ENCODE measurements around the gene PIWIL1.

PIWIL1 gene

DNA sequence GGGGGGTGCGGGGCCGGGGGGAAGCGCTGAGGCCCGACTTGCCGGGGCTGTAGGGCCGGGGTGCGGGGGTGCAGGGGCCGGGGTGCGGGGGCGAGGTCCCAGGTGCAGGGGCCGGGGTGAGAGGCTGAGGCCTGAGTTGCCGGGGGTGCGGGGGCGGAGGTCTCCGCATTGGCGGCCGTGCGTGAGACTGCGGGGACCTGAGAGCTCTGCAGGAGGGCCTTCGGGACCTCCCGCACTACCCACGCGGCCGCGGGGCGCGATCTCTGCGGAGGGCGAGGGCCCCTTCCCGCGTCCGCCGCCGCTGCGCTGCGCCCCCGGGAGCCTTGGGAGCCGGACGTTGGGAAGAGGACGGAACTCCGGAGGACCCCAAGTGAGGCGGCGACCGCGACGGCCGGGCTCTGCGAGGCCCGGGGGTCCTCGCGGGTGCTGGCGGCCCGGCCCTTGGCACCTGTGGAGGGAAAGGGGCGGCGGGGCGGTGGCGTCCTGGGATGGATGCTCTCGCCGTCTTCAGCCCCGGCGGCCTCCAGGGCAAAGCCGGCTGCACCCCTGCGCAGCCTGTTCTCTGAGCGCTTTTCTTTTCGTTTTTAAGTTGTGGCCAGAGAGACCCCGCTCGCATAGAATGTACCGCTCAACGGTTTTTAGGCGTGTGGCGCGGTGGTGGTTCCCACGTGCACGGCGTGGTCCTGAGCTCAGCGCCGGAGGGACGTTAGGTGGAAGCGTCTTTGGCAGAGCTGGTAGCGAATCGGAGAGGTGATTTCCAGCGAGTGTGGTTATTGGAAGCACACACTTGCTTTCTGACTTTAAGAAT, 1.3 kb downstream of the PIWIL1 start:
- FAIRE-seq = no peak

DNA sequence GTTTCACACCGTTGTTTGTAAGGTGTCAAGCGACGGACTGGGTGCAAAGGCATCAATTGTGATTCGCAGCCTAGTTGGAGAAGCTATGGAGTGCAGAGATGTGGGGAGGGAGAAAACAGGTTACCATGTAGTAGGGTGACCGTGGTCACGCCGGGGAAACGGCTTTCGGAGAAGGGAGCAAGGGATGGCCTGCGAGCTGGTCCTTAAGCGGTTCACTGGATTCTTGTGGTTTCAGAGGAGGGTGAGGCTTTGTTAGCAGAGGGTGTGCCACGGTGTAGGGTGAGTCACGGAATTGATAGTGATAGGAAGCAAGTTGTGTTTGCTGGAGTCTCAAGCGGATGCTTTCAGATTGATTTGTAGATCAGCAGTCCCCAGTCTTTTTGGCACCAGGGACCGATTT, 2.3 kb downstream of the PIWIL1 start:
- FAIRE-seq = no peak

DNA sequence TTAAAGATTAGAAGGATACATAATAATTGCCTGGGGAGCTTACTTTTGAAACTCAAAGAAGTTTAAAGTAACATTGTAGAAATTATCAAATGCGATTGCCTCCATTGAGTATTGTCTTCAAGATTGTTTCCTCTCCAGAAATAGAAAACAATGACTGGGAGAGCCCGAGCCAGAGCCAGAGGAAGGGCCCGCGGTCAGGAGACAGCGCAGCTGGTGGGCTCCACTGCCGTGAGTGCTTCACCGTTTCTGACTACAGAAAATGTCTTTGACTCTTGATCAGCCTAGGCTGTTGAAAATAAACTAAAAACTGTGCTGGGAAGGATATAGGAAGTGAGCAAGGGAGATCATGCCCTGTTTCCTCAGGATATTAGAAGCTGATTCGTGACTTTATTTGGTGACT, 4.8 kb downstream of the PIWIL1 start:
- FAIRE-seq = no peak

DNA sequence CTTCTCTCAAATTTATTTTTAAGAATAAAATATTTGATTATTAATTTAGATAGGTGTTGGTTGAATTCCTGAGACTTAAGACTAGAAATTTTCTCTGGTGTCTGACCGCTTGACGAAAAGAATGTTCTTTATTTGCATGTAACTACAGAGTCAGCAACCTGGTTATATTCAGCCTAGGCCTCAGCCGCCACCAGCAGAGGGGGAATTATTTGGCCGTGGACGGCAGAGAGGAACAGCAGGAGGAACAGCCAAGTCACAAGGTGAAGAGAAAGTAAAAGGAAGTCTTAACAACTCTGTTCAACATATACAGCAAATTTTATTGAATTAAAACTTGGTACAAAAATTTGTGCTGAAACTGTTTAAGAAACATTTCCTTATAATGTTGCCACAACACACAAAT, 5.2 kb downstream of the PIWIL1 start:
- FAIRE-seq = no peak

DNA sequence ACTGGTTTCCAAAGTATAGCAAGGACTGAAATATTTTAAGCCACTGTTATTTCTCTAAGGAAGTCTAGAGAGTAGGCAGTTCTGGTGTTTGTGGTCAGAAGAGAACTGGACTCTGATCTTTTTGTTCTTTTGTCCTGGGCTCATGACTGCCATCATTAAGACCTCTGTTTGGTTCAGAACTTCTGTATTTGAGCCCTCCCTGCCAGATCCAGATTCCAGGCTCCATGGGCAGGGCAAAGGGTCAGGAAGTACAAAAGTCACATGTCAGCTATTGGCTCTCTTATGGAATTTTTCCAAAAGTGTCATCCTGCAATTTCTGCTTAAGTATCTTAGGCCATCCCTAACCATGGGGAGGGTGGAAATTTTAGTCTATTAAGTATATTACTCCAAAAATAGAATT, 6.8 kb downstream of the PIWIL1 start:
- FAIRE-seq = no peak

DNA sequence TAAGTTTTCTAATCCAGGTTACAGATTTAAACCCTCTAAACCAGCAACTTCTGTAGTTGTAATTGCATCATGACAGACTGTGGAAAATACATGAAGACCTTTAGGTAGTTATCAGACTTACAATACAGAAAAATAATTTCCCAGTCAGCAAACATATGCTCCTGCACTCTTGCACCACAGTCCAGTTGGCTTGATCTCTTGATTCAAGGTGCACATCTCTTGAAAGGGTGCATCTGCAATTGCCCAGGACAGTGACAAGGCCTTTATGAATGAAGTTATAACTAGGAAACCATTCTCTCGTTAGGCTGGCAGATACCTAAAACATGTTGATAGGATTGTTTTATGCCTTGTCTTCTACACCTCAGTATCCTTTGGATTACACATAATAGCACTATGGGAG, 7.6 kb downstream of the PIWIL1 start:
- no peak for FAIRE-seq

DNA sequence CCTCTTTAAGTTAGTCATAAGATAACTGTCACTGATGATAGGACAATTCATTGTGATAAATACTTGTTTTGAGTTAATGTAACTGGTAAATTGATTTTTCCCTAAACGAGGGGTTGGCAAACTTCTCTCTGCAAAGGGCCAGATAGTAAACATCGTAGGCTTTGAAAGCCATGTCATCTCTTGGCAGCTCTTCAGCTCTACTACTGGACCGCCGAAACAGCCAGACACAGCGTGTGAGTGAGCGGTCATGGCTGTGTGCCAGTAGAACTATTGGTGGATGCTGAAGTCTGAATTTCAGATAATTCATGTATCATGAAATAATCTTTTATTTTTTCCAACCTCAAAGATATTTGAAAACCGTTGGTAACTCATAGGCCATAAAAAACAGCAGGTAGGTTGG, 9.9 kb downstream of the PIWIL1 start:
- no peak for FAIRE-seq

DNA sequence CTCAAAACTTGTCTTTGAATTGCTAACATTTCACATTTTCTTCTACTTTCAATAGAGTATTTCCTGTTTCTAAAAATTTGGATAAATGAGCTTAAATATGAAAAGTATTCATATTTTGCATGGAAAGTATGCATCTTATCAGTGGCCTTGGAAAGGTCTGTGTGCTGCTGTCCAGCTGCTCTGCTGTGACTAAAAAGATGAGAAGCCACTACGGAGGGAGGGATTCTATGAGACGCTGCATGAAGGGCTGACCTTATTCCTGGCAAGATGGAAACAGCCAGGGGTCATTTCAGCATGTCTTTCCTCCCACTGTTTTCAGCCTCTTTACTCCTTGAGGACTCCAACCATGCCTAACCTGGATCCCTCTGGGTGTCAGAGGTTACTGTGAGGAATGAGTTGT, 13.0 kb downstream of the PIWIL1 start:
- FAIRE-seq = no peak

DNA sequence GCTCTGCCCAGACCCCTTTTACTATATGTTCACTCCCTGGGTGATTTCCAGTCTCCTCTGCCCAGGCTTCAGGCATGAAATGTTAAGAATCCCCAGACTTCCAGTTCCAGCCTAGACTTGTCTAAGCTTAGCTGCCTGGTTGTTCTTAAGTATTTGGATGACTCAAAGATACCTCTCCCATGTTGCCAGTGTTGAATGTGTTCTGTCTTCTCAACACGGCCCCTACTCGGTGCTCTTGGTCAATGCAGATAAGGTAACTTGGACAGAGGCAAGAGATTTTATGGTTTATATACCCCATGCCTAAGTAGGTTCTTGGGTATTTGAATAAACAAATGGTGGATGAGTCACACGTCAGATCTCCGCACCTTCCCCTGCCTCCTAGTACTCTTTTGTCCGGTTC, 13.6 kb downstream of the PIWIL1 start:
- FAIRE-seq = no peak

DNA sequence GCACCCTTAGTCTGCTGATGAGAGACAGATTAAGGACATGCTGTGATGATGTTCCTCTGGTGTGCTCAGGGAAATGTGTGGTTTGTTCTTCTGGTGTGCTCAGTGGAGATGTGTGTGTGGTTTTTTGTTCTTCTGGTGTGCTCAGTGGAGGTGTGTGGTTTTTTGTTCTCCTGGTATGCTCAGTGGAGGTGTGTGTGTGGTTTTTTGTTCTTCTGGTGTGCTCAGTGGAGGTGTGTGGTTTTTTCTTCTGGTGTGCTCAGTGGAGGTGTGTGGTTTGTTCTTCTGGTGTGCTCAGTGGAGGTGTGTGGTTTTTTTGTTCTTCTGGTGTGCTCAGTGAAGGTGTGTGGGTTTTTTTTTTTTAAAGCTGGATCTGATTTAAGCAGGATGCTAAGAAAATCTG, 15.4 kb downstream of the PIWIL1 start:
- FAIRE-seq = no peak

DNA sequence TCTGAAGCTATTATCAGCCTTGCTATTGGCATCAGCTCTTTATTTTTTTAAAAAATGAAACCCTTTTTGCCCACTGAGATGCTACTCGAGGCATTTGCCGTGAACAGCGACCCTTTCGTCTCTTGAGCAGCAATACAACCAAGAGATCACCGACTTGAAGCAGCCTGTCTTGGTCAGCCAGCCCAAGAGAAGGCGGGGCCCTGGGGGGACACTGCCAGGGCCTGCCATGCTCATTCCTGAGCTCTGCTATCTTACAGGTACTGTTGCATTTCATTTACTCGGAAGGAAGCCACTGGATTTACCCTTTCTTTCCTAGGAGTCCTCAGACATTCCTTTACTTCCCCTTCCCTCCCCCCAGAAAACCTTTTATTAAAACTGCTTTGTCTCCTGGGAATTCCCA, 16.7 kb downstream of the PIWIL1 start:
- no peak for FAIRE-seq

DNA sequence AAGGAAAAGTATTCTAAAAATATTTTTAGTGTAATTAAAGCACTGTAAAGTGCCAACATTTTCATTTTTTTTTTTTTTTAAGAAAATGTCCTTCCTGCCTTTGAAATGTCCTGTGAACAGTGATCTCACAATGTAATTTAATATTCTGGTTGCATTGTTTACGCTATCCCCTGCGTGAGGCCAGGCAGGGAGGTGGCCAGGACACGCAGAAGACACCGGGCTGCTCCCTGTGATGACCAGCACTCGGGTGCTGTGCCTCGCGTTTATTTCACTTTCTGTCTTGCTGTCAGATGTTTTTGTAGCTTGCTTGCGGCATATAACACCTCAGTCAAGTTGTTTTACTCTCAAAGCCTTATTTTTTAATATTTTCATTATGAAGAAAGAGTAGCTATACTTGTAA, 18.5 kb downstream of the PIWIL1 start:
- FAIRE-seq = no peak

DNA sequence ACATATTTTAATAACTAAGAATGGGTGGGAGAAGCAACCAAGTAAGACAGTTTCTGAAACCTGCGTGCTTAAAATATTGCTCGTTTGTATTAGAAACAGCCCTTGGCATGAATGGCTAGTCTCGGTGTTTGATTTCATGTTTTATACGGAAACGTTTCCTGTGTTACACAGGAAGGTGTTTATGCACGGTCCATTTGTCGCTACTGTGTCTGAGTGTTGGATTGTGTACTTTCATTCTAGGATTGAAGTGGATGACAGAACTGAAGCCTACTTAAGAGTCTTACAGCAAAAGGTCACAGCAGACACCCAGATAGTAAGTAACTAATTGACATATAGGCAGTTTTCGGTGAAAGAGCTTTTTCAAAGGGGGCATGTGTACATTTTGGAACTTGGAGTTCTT, 19.6 kb downstream of the PIWIL1 start:
- FAIRE-seq = no peak

DNA sequence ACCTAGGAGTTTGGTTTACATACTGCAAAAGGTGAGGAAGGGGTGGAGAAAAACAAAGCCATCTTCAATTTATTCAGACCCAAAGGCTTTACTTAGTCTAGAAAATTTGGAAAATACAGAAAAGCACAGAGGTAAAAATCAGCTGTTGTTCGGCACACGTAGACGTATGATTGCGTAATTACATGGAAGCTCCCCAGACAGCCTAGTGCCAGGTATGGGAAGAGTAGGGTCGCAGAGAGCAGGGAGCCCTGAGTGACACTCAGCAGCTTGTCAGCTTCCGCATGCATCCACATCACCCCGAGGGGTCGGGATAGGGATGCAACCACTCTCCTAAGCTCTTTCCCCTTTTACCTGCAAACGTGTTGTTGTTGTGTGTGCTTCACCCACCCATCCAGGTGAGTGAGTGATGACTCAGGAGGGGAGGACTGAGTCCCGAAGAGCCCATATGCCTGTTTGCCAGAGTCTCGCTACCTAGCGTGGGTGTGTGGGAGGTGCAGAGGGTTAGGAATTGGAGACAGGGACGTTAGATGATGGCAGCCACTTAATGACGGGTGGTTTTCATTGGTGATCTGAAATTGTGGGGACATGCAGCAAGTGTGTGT, 20.1 kb downstream of the PIWIL1 start:
- FAIRE-seq = no peak

DNA sequence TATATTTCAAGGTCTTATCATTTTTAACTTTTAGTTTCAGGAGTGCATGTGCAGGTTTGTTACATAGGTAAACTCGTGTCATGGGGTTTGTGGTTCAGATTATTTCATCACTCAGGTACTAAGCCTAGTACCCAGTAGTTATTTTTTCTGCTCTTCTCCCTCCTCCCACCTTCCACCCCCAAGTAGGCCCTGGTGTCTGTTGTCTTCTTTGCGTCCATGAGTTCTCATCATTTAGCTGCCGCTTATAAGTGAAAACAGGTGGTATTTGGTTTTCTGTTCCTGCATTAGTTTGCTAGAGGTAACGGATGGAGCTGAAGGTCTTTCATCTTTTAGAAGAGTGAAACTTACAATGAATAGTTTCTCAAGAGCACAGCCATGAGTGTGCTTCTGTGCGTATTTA, 24.4 kb downstream of the PIWIL1 start:
- FAIRE-seq = no peak

DNA sequence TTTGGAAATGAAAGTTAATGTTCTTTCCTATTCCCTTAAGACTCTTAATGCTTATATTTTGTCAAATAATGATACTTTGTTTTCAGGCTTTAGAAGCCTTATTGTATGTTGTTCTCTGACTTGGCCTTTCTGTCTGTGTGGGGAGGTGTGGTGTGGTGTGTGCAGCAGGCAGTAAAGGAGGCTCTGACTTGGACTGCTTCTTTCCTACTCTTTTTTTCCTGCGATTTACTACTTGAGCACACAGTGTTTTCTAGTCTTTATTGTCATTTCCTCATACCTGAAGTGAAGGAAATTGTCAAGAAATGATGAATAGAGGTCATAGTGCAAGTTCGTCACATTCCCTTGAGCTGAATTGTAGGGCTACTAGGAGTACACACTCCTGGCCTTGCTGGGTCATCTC, 26.9 kb downstream of the PIWIL1 start:
- FAIRE-seq = no peak

DNA sequence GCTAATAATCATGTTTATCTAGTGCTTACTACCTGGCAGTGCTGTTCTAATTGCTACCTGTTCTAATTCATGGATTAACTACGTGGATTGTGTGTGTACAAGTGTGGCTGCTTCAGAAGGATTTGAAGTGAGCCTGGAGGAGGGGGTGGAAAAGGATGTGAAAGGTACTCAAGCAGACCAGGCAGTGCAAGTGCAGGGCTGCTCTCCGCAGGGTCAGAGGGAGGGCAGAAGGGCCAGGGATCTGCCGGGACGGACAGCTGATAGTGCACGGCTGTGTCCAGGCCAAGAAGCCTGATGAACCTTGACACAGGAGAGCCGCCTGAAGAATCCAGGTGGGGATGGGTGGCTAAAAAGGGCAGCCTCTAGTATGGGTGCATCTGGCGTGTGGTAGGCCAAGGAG, 28.5 kb downstream of the PIWIL1 start:
- no peak for FAIRE-seq

DNA sequence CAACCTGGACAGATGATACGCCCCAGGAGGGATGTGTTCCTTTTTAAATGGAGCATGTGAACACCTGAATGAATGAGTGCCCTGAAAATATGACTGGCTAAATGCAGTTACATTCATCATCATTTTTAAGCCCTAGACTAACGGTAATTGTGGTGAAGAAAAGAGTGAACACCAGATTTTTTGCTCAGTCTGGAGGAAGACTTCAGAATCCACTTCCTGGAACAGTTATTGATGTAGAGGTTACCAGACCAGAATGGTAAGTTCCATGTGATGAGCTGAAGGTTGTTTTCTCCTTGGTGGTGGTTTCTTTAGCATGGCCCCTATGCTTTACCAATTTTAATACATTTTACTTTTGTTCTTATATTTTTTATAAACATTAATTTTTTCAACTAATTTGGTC, 29.3 kb downstream of the PIWIL1 start:
- FAIRE-seq = no peak

DNA sequence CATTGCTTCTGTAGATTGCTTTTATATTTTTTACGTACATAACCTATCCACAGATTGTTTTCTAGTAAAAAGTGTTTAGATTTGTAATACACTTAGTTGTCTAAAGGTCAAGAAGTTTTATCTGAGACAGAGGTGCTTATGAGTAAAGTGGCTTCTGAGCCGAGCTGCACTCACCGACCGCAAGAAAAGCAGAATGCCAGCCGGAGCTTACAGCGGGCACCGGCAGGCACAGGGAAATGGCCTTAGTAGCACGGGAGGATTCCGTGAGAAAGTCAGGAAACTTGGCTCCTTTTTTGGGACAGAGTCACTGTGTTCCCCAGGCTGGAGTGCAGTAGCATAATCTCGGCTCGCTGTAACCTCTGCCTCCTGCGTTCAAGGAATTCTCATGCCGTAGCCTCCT, 29.8 kb downstream of the PIWIL1 start:
- FAIRE-seq = no peak

DNA sequence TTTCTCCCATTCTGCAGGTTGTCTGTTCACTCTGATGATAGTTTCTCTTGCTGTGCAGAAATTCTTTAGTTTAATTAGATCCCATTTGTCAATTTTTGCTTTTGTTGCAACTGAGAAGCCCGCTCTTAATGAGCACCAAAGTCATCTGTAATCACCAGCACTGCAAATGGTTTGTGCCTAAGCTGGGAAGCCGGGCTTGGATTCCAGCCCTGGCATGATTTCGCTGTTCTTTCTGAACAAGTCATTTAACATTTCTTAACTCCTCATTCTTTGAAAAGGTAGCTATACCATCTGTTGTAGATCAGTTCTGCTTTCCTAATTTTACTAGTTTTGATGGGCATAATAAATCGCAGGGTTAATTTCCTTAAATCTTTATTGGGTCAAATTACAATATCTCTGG, 32.1 kb downstream of the PIWIL1 start:
- no peak for FAIRE-seq

DNA sequence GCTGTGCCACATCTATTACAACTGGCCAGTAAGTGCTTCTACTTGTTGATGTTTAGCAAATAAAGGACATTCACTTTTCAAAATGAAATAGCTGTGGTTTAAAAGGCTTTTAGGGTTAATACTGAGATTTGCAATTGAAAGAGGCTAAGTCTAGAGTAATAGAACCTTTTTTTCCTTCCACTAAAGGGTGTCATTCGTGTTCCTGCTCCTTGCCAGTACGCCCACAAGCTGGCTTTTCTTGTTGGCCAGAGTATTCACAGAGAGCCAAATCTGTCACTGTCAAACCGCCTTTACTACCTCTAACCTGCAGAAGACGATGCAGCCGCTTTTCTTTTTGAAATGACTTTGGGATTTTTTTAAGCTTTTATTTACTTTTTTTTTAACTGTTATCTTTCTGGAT, 33.6 kb downstream of the PIWIL1 start:
- no peak for FAIRE-seq

DNA sequence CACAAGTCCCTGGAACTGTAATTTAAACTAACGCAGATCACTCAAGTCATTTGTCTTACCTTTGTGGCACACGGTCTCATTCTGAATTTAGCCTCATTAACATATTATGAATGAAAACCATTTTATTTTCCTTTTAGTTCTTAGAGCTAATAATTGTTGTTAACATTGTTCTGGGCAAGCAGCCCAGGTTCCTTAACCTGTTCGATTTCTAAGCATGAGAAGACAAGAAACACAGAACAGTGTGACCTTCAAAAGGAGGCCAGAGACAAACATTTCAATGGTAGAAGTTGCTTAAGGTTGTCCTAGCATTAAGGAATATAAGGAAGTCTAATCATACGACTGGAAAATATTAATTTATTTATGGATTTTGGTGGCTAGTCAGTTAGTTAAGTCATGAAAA, 35.2 kb downstream of the PIWIL1 start:
- FAIRE-seq = no peak

DNA sequence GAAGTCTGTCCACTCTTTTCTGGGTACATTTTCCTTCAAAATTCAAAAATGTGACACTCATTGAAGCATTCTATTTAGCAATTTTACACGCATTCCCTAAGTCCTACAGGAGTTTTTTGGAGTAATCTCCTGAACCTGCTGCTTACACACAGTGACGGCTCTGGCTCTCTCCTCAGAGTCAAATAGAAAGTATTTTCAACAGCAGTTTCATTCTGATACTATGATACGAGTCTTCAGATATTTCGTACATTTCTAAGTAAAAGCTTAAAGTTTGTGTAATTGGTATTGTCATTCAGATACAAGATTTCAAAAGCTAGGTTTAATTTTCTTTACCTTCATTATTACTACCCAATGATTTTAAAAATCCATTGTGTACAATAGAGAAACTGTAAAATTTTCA, 36.4 kb downstream of the PIWIL1 start:
- FAIRE-seq = no peak

DNA sequence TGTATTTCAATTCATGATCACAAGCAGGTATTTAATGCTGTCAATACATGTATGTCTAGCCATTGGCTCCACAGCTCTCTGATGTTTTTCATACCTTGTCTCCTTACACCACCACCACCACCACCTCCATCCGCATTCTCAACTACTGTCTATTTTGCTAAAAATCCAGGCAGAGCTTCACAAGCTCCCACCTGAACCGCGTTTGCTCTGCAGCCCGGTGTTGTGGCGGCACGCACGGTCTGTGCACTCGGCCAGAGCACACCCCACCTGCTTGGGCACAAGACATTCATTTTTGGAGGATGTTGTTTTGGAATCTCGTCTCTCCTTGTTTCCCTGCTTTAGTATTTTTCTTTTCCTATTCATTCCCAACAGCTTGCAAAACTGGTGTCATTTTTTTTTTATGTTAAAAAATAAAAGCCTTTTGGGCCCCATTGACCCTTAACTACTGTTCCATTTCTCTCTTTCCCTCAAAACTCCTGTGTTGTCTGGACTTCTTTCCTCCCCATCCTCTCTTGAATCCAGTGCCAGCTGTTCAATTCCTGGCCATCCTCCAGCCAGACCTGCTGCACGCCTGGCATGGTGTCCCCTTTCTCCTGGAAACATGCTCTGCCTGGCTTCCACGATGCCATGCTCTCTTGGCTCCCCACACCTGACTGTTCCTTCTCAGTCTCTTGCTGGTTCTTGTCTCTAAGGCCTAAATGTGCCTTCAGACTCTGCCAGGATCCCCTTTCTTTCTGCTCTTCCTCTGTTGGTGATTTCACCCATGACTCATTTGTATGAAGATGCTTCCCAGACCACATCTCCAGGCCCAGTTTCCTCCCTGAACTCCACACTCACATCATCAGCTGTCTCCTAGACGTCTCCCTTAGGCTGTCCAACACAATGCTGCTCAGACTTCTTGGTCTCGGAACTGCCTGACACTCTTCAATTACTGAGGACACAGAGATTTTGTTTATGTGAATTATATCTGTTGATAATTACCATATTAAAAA, 37.9 kb downstream of the PIWIL1 start:
- FAIRE-seq = no peak
